H9 (cell line): ENCODE data around the gene PLCL1. TPM values are rescaled to one million over a fixed set of nuclear protein-coding genes. Genes with fewer than 3 reads are reported as not detected.

ENCODE experiments used
- DNase-seq: peaks from one replicate; pipeline ENCODE4 v3.0.0-alpha.2; 2017
- H2AFZ ChIP-seq: one replicate; pipeline ENCODE4 v1.6.1; 2013; ENCODE audit warnings: mild to moderate bottlenecking, low read length, control low read depth, moderate library complexity
- H2AK5ac ChIP-seq: 2 replicates; pipeline ENCODE4 v1.6.1; 2013; ENCODE audit warnings: low read length, control low read depth, mixed read lengths; ENCODE audit not compliant: insufficient read length
- H2BK120ac ChIP-seq: one replicate; pipeline ENCODE4 v1.6.1; 2013; ENCODE audit warnings: low read depth, mild to moderate bottlenecking, low read length, control low read depth, inconsistent platforms; ENCODE audit not compliant: poor library complexity, severe bottlenecking
- H2BK12ac ChIP-seq: 2 replicates; pipeline ENCODE4 v1.6.1; 2013; ENCODE audit warnings: low read length, control low read depth, mixed read lengths, low read depth; ENCODE audit not compliant: insufficient read length
- H2BK15ac ChIP-seq: 2 replicates; pipeline ENCODE4 v1.6.1; 2013; ENCODE audit warnings: low read depth, low read length, control low read depth
- H2BK20ac ChIP-seq: one replicate; pipeline ENCODE4 v1.6.1; 2013; ENCODE audit warnings: low read depth, mild to moderate bottlenecking, low read length, control low read depth, inconsistent platforms; ENCODE audit not compliant: poor library complexity, severe bottlenecking
- H2BK5ac ChIP-seq: 2 replicates; pipeline ENCODE4 v1.6.1; 2013; ENCODE audit warnings: low read length, control low read depth, mixed read lengths; ENCODE audit not compliant: insufficient read length
- H3K14ac ChIP-seq: 2 replicates; pipeline ENCODE4 v1.6.1; 2013; ENCODE audit warnings: low read length, control low read depth; ENCODE audit not compliant: insufficient read depth
- H3K18ac ChIP-seq: 2 replicates; pipeline ENCODE4 v1.6.1; 2013; ENCODE audit warnings: low read depth, mild to moderate bottlenecking, mixed read lengths, low read length, control low read depth; ENCODE audit not compliant: insufficient read length
- H3K23ac ChIP-seq: 2 replicates; pipeline ENCODE4 v1.6.1; 2013; ENCODE audit warnings: low read length, control low read depth, mixed read lengths, low read depth; ENCODE audit not compliant: insufficient read length
- H3K23me2 ChIP-seq: 2 replicates; pipeline ENCODE4 v1.6.1; 2013; ENCODE audit warnings: low read depth, mild to moderate bottlenecking, mixed read lengths, low read length, control low read depth; ENCODE audit not compliant: insufficient read length, poor library complexity, severe bottlenecking
- H3K27ac ChIP-seq: 2 replicates; pipeline ENCODE4 v1.5.1; 2013; ENCODE audit warnings: low read length, control low read depth, mixed read lengths, low read depth; ENCODE audit not compliant: insufficient read length
- H3K27me3 ChIP-seq: 2 replicates; pipeline ENCODE4 v1.6.1; 2013; ENCODE audit warnings: low read length, control low read depth, inconsistent platforms; ENCODE audit not compliant: insufficient read depth
- H3K4ac ChIP-seq: 2 replicates; pipeline ENCODE4 v1.6.1; 2013; ENCODE audit warnings: low read depth, mild to moderate bottlenecking, control low read depth, inconsistent platforms, low read length, moderate library complexity
- H3K4me1 ChIP-seq: 2 replicates; pipeline ENCODE4 v1.6.1; 2013; ENCODE audit warnings: low read length, control low read depth, inconsistent platforms; ENCODE audit not compliant: insufficient read depth
- H3K4me2 ChIP-seq: 2 replicates; pipeline ENCODE4 v1.6.1; 2013; ENCODE audit warnings: low read length, control low read depth, mixed read lengths; ENCODE audit not compliant: insufficient read length, insufficient read depth
- H3K56ac ChIP-seq: 2 replicates; pipeline ENCODE4 v1.6.1; 2013; ENCODE audit warnings: low read depth, mild to moderate bottlenecking, mixed read lengths, low read length, control low read depth; ENCODE audit not compliant: insufficient read length
- H3K79me1 ChIP-seq: 2 replicates; pipeline ENCODE4 v1.6.1; 2013; ENCODE audit warnings: low read depth, mild to moderate bottlenecking, moderate library complexity, low read length, control low read depth, inconsistent platforms; ENCODE audit not compliant: insufficient read depth, poor library complexity, severe bottlenecking
- H3K79me2 ChIP-seq: 2 replicates; pipeline ENCODE4 v1.6.1; 2013; ENCODE audit warnings: low read length, control low read depth, inconsistent platforms; ENCODE audit not compliant: insufficient read depth
- H3K9ac ChIP-seq: 2 replicates; pipeline ENCODE4 v1.6.1; 2013; ENCODE audit warnings: low read length, control low read depth, mixed read lengths; ENCODE audit not compliant: insufficient read length; ENCODE audit errors: extremely low read depth
- H3K9me3 ChIP-seq: one replicate; pipeline ENCODE4 v1.6.1; 2013; ENCODE audit warnings: low read depth, low read length, inconsistent platforms; ENCODE audit not compliant: control insufficient read depth
- H3T11ph ChIP-seq: one replicate; pipeline ENCODE4 v1.6.1; 2013; ENCODE audit warnings: mild to moderate bottlenecking, low read length, control low read depth, inconsistent platforms
- H4K20me1 ChIP-seq: one replicate; pipeline ENCODE4 v1.6.1; 2013; ENCODE audit not compliant: control insufficient read depth, insufficient read length, insufficient read depth
- H4K5ac ChIP-seq: 2 replicates; pipeline ENCODE4 v1.6.1; 2013; ENCODE audit warnings: low read depth, mild to moderate bottlenecking, mixed read lengths, low read length, control low read depth; ENCODE audit not compliant: insufficient read length
- H4K8ac ChIP-seq: replicated peaks from 2 replicates; pipeline ENCODE4 v1.6.1; 2013; ENCODE audit warnings: low read length, control low read depth, mixed read lengths, low read depth; ENCODE audit not compliant: insufficient read length
- H4K91ac ChIP-seq: 2 replicates; pipeline ENCODE4 v1.6.1; 2013; ENCODE audit warnings: low read depth, mild to moderate bottlenecking, moderate library complexity, mixed read lengths, low read length, control low read depth; ENCODE audit not compliant: insufficient read length
- H3K27ac Mint-ChIP-seq, 3 experiments: 2 replicates in 2 of 3; 3 replicates in 1 of 3; pipeline ENCODE4 v1.8.0; 2020 to 2021; ENCODE audit warnings: mixed read lengths in 3 of 3, mild to moderate bottlenecking in 1 of 3, moderate library complexity in 1 of 3
- H3K27me3 Mint-ChIP-seq: 2 replicates; pipeline ENCODE4 v1.8.0; 2021; ENCODE audit warnings: low read depth, mild to moderate bottlenecking, moderate library complexity, mixed read lengths
- H3K36me3 Mint-ChIP-seq, 3 experiments: 2 replicates in 2 of 3; 3 replicates in 1 of 3; pipeline ENCODE4 v1.8.0; 2020 to 2021; ENCODE audit warnings: low read depth in 3 of 3, mixed read lengths in 3 of 3; ENCODE audit not compliant: insufficient read depth in 1 of 3
- H3K4me1 Mint-ChIP-seq, 2 experiments: 2 replicates each; pipeline ENCODE4 v1.8.0; 2020; ENCODE audit warnings: mixed read lengths in 2 of 2
- H3K4me3 Mint-ChIP-seq, 2 experiments: 2 replicates in 1 of 2; 3 replicates in 1 of 2; pipeline ENCODE4 v1.8.0; 2020 to 2021; ENCODE audit warnings: mild to moderate bottlenecking in 2 of 2, mixed read lengths in 2 of 2, moderate library complexity in 1 of 2
- H3K9me3 Mint-ChIP-seq, 2 experiments: 2 replicates in 1 of 2; 3 replicates in 1 of 2; pipeline ENCODE4 v1.8.0; 2020; ENCODE audit warnings: mild to moderate bottlenecking in 2 of 2, mixed read lengths in 2 of 2, moderate library complexity in 1 of 2
- WGBS: extraction: QIAGEN DNeasy Blood & Tissue Kit; methylation state at CpG from one replicate; pipeline ENCODE4 v1.1.7; 2013; ENCODE audit warnings: missing lambda C conversion rate, low lambda C conversion rate, mixed read lengths; ENCODE audit not compliant: insufficient read length; ENCODE audit errors: extremely low coverage; 5-methylcytosine and 5-hydroxymethylcytosine counted together
- total RNA-seq: library from RNA; stranded (reverse); gene quantifications from 2 replicates; pipeline ENCODE4 v1.2.1, GENCODE V29; 2021
- TF ChIP-seq, protein P1 (sequence below): fragments of 200-600 bp; sonication (generic); conservative IDR thresholded peaks from 3 replicates; pipeline ENCODE4 v1.8.0; 2021; ENCODE audit warnings: antibody characterized with exemption, mild to moderate bottlenecking

The PLCL1 gene
- total RNA-seq, 1 experiment from 2014 or later = 0.04 TPM

DNA sequence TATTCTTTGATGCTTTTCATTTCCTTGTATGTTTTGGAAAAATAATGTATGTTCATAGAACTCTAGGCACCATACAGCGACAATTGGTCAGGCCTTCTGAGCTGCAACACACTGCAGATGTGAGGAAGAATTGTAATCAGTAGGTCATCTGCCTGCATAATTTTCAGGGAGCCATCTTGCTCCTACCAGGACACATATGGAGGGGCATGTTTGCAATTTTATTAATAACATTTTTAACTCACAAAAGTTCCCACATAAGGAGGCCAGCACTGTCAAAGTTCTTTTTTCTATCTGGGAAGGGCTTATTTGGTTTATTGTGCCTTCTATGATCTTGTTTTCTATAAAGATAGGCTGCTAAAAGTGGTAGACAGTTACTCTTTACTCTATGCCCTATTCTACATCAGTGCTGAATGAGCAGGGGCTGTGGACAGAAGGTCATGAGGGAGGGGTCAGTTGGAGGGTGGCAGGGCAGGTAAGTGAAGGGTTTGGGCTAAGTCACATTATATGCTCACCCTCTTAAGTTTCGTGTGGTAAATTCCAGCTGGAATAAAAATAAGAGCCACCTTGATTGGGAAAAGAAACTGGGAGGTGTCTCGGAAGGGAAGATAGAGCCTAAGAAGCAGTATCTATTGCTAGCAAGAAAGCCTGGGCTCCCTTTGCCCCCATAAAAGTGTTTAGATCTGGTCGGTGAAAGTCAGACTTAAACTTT is 126.3 kb downstream of the PLCL1 start:
- no CpG with 5 or more reads among the region's 4 CpGs for WGBS
- no peak for DNase-seq
- peaks cover 0 to 5% of the 10 kb centered on the region in 2 experiments; a peak in 1 of 4 replicates for H3K4me1 Mint-ChIP-seq

More for the DNA sequence above, 126.3 kb downstream of the PLCL1 start:
- H2AFZ ChIP-seq = no peak overlapping the region
- no peaks in the 10 kb centered on the region for H3K79me1 ChIP-seq
- H2AK5ac ChIP-seq = no peak overlapping the region
- H3K18ac ChIP-seq = no peak overlapping the region
- no peak overlapping the region for H3K27ac ChIP-seq
- H3K56ac ChIP-seq = no peak overlapping the region
- no peak overlapping the region for H2BK5ac ChIP-seq
- no peak overlapping the region for H2BK20ac ChIP-seq
- H3T11ph ChIP-seq = no peak overlapping the region
- H3K4ac ChIP-seq = no peak overlapping the region
- H4K91ac ChIP-seq = no peak overlapping the region
- no peak overlapping the region for H2BK120ac ChIP-seq
- Mint-ChIP-seq H3K9me3 (no peaks in the 10 kb centered on the region), H3K27me3 (no peaks in the 10 kb centered on the region), H3K4me3 (no peak overlapping the region), H3K27ac (no peak overlapping the region), H3K36me3 (no peaks in the 10 kb centered on the region)
- no peak overlapping the region for H4K8ac ChIP-seq
- H3K23ac ChIP-seq = no peak overlapping the region
- H2BK12ac ChIP-seq = no peak overlapping the region
- no peak overlapping the region for H3K9ac ChIP-seq
- no peak overlapping the region for H3K14ac ChIP-seq
- H4K20me1 ChIP-seq = no peaks in the 10 kb centered on the region
- H3K23me2 ChIP-seq = no peaks in the 10 kb centered on the region
- H3K27me3 ChIP-seq = no peaks in the 10 kb centered on the region
- TF ChIP-seq, protein P1, sequence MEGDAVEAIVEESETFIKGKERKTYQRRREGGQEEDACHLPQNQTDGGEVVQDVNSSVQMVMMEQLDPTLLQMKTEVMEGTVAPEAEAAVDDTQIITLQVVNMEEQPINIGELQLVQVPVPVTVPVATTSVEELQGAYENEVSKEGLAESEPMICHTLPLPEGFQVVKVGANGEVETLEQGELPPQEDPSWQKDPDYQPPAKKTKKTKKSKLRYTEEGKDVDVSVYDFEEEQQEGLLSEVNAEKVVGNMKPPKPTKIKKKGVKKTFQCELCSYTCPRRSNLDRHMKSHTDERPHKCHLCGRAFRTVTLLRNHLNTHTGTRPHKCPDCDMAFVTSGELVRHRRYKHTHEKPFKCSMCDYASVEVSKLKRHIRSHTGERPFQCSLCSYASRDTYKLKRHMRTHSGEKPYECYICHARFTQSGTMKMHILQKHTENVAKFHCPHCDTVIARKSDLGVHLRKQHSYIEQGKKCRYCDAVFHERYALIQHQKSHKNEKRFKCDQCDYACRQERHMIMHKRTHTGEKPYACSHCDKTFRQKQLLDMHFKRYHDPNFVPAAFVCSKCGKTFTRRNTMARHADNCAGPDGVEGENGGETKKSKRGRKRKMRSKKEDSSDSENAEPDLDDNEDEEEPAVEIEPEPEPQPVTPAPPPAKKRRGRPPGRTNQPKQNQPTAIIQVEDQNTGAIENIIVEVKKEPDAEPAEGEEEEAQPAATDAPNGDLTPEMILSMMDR = no peak
- no peaks in the 10 kb centered on the region for H3K9me3 ChIP-seq
- H3K4me2 ChIP-seq = no peak overlapping the region
- no peaks in the 10 kb centered on the region for H3K4me1 ChIP-seq
- H2BK15ac ChIP-seq = no peak overlapping the region
- no peaks in the 10 kb centered on the region for H3K79me2 ChIP-seq
- no peak overlapping the region for H4K5ac ChIP-seq
